SK-N-MC (cell line): ENCODE measurements around the gene IL15.
"Not testable (repeated sequence)": the region's sequence is repeated elsewhere in the genome, so short reads cannot be mapped to it uniquely, and the experiment has no call there.

Experiments used
- DNase-seq: peaks from one replicate; pipeline ENCODE4 v3.0.0-alpha.2; 2011; ENCODE audit warnings: low read depth, low spot score
- H3K27ac ChIP-seq: fragments of 200-600 bp; sonication (generic); 2 replicates; pipeline ENCODE4 v1.5.1; 2016; ENCODE audit warnings: mixed run types
- H3K36me3 ChIP-seq: fragments of 200-600 bp; sonication (generic); 2 replicates; pipeline ENCODE4 v1.6.1; 2017; ENCODE audit warnings: antibody characterized with exemption, low read length, mixed read lengths; ENCODE audit not compliant: insufficient read depth
- H3K4me3 ChIP-seq: fragments of 200-600 bp; sonication (generic); 2 replicates; pipeline ENCODE4 v1.5.1; 2016
- H3K9ac ChIP-seq: fragments of 200-600 bp; sonication (generic); 2 replicates; pipeline ENCODE4 v1.8.0; 2017; ENCODE audit warnings: mixed run types, mixed read lengths; ENCODE audit not compliant: insufficient read length
- H3K9me3 ChIP-seq: fragments of 200-600 bp; sonication (generic); 2 replicates; pipeline ENCODE4 v1.6.1; 2017; ENCODE audit warnings: low read depth, mild to moderate bottlenecking, antibody characterized with exemption, low read length, moderate library complexity, mixed read lengths
- EZH2 ChIP-seq: fragments of 200-600 bp; sonication (generic); IDR thresholded peaks from one replicate; pipeline ENCODE4 v1.6.1; 2017; ENCODE audit warnings: antibody characterized with exemption
- FOXP2 ChIP-seq: optimal IDR thresholded peaks from 2 replicates; pipeline ENCODE3; 2011; ENCODE audit warnings: mild to moderate bottlenecking, moderate library complexity; ENCODE audit not compliant: insufficient read depth; ENCODE audit errors: extremely low read length, control extremely low read depth
- POLR2AphosphoS5 ChIP-seq: IDR thresholded peaks from 2 replicates; pipeline ENCODE4 v1.6.1; 2012; ENCODE audit warnings: mild to moderate bottlenecking, low read depth, low read length, borderline replicate concordance

Gene IL15

DNA sequence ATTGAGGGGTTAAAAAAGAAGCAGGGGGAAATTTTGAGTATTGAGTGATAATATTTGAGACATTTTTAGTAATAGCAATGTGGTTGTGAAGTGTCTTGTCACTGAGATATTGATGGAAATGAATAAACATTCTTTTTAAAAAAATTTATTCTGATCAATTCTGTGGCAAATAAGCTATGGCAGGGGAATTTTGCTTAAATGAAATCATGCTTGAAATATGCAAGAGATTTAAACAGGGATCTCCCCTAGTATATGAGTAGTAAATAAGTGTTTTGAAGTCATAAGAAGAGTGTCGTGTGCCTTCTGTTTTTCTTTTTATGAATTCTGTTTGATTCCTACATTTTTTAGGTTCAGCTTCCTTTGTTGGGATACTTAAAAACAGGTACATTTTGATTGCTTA, 23.2 kb downstream of the IL15 start:
- no peak overlapping the region for H3K4me3 ChIP-seq
- H3K9me3 ChIP-seq: no peaks in the 10 kb centered on the region
- DNase-seq: no peak
- TF ChIP-seq POLR2AphosphoS5: no peak
- TF ChIP-seq EZH2: no peak
- TF ChIP-seq FOXP2: no peak
- H3K36me3 ChIP-seq: no peaks in the 10 kb centered on the region
- H3K9ac ChIP-seq: no peak overlapping the region
- no peak overlapping the region for H3K27ac ChIP-seq

DNA sequence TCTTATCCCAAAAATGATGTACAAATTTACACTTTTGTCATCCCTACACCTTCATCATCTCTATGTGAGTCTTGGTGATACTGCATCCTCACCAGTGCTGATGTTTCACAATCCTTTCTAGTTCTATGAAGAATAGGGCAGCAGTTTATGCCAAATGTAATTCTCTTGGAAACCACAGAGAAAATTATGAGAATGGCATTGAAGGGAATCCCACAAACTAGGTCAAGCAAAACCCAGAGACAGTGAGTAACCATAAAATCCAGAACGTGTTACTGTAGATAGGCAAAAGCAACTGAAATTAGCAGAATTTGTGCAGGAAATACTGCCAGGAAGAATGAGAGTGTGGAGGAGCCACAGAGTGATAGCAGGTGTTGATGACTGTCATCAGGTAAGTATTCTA, 24.5 kb downstream of the IL15 start:
- Histone ChIP-seq H3K36me3 (no peaks in the 10 kb centered on the region), H3K27ac (no peak overlapping the region), H3K9ac (no peak overlapping the region), H3K4me3 (no peak overlapping the region), H3K9me3 (no peaks in the 10 kb centered on the region)
- no peak for TF ChIP-seq EZH2
- TF ChIP-seq POLR2AphosphoS5: no peak
- TF ChIP-seq FOXP2: no peak
- DNase-seq: no peak

DNA sequence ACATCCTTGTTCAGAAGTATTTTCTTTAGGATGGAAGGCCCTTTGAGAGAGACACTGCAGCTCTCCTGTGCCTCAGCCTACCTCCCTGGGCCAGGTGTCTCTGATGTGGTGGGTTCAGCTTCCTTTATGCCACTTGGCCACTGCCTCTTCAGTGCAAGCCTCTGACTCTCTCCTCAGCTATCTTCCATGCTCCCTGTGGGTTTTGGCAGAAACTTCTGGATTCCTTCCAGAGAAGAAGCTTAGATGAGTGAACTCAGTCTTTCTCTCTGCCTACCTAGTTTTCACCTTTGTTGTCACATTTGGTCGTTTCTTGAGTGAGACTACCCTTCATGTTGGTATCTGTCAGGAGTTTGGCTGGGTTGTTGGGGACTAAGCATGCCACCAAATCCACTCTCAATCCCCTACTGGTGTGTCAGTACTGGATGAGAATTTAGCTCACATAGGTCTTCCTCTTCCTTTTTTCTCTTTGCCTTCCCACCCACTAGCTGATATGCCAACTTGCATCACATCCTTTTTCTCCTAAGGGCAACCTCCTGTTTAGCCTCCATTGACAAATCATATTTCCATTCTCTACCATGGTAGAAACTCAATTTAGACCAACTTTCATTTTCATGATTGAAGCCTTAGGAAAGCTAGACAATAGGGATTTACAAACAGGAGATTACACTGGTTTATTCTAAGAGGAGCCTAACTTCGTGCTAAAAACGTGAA, 32.0 kb downstream of the IL15 start:
- DNase-seq: no peak
- no peak overlapping the region for H3K9ac ChIP-seq
- no peaks in the 10 kb centered on the region for H3K9me3 ChIP-seq
- no peak overlapping the region for H3K27ac ChIP-seq
- no peaks in the 10 kb centered on the region for H3K36me3 ChIP-seq
- no peak for TF ChIP-seq POLR2AphosphoS5
- no peak for TF ChIP-seq FOXP2
- no peak for TF ChIP-seq EZH2
- H3K4me3 ChIP-seq: no peak overlapping the region

GRCh38 chr4:141669501-141669900, 33.1 kb downstream of the IL15 start:
- H3K9me3 ChIP-seq: no peaks in the 10 kb centered on the region
- no peaks in the 10 kb centered on the region for H3K36me3 ChIP-seq
- no peak overlapping the region for H3K27ac ChIP-seq
- no peak for DNase-seq
- TF ChIP-seq EZH2: no peak
- TF ChIP-seq FOXP2: no peak
- TF ChIP-seq POLR2AphosphoS5: no peak
- no peak overlapping the region for H3K9ac ChIP-seq
- H3K4me3 ChIP-seq: no peak overlapping the region

DNA sequence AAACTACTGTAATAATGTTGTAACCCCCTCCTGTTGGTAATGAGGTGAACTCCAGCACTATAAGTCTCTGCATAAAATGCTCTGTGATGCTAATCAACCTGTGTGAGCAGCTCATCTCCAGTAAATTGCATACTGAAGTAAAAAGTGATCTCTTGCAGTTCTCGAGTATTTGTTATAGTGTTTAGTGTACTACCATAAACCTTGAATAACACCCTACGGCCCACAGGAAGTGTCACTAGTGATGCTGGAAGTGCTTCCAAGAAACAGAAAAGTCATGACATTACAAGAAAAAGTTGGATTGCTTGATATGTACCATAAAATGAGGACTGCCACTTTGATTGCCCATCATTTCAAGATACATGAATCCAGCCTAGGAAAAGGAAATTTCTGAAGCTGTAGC, 39.0 kb downstream of the IL15 start:
- no peak for DNase-seq
- no peak overlapping the region for H3K4me3 ChIP-seq
- H3K27ac ChIP-seq: no peak overlapping the region
- H3K9ac ChIP-seq: no peak overlapping the region
- no peaks in the 10 kb centered on the region for H3K36me3 ChIP-seq
- H3K9me3 ChIP-seq: no peaks in the 10 kb centered on the region
- TF ChIP-seq EZH2: no peak
- no peak for TF ChIP-seq POLR2AphosphoS5
- TF ChIP-seq FOXP2: no peak

DNA sequence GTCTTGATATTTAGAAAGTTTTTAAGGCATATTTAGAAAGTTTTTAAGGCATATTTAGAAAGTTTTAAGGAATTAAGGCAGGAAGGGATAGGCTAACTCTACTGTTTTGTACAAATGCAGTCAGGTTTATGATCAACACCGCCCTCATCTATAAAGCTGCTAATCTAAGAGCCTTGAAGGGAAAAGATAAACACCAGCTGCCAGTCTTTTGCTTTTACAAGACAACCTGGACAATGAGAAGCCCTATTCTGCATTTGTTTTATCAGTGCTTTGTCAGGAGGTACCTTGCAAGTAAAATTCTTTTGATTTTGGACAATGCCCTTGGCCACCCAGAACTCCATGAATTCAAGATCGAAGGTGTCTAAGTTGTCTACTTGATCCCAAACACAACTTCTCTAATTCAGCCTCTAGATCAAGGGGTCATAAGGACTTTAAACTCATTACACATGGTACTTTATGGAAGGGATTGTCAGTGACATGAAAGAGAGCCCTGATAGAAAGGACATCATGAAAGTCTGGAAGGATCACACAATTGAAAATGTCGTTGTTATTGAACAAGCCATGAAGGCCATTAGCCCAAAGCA, 39.8 kb downstream of the IL15 start:
- TF ChIP-seq EZH2 (no peak), FOXP2 (no peak), POLR2AphosphoS5 (no peak)
- no peak overlapping the region for H3K9ac ChIP-seq
- DNase-seq: no peak

GRCh38 chr4:141680060-141680459, 43.7 kb downstream of the IL15 start:
- Histone ChIP-seq H3K4me3 (no peak overlapping the region), H3K27ac (no peak overlapping the region), H3K9me3 (no peaks in the 10 kb centered on the region), H3K9ac (no peak overlapping the region), H3K36me3 (no peaks in the 10 kb centered on the region)
- no peak for DNase-seq
- TF ChIP-seq FOXP2: no peak

More for the DNA sequence above, 39.8 kb downstream of the IL15 start:
- H3K4me3 ChIP-seq: no peak overlapping the region
- no peak overlapping the region for H3K27ac ChIP-seq
- H3K9me3 ChIP-seq: no peaks in the 10 kb centered on the region
- H3K36me3 ChIP-seq: no peaks in the 10 kb centered on the region

DNA sequence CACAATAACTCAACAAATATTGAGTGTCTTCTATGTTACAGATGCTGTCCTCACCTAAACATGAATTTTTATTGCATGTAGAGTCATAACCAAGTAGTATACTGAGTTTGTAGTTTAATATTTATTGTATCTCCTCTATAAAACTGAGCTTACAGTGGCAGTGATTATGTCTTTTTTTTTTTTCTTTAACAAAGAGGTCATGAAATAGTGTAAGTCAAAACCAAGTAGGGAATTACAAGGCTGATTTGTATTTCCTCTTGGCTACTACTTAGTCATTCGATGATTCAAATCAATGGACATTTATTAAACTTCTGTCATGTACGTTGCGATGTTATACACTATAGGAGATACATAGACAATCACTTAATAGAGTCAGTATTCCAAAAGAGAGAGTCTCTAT, 48.4 kb downstream of the IL15 start:
- TF ChIP-seq POLR2AphosphoS5 (no peak), EZH2 (no peak), FOXP2 (no peak)
- Histone ChIP-seq H3K9ac (no peak overlapping the region), H3K27ac (no peak overlapping the region), H3K9me3 (no peaks in the 10 kb centered on the region), H3K4me3 (no peak overlapping the region), H3K36me3 (no peaks in the 10 kb centered on the region)
- no peak for DNase-seq

- Histone ChIP-seq H3K4me3 (no peak overlapping the region), H3K9me3 (no peaks in the 10 kb centered on the region), H3K36me3 (no peaks in the 10 kb centered on the region), H3K27ac (no peak overlapping the region), H3K9ac (no peak overlapping the region)
- TF ChIP-seq POLR2AphosphoS5 (no peak), EZH2 (no peak), FOXP2 (no peak)
- no peak for DNase-seq
These were observed 49.9 kb downstream of the IL15 start for GRCh38 chr4:141686146-141686775.

- DNase-seq: no peak
- H3K9me3 ChIP-seq: no peaks in the 10 kb centered on the region
- TF ChIP-seq POLR2AphosphoS5 (no peak), FOXP2 (no peak), EZH2 (no peak)
- no peak overlapping the region for H3K4me3 ChIP-seq
- no peak overlapping the region for H3K9ac ChIP-seq
- no peak overlapping the region for H3K27ac ChIP-seq
- H3K36me3 ChIP-seq: no peaks in the 10 kb centered on the region
These were observed 50.5 kb downstream of the IL15 start for GRCh38 chr4:141686879-141687278.

DNA sequence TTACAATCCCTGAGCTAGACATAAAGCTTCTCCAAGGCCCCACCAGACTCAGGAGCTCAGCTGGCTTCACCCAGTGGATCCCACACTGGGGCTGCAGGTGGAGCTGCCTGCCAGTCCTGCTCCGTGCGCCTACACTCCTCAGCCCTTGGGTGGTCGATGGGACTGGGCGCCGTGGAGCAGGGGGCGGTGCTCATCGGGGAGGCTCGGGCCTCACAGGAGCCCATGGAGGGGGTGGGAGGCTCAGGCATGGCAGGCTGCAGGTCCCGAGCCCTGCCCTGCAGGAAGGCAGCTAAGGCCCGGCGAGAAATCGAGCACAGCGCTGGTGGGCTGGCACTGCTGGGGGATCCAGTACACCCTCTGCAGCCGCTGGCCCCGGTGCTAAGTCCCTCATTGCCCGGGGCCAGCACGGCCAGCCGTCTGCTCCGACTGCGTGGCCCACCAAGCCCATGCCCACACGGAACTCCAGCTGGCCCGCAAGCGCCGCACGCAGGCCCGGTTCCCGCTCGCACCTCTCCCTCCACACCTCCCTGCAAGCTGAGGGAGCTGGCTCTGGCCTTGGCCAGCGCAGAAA, 53.4 kb downstream of the IL15 start:
- H3K27ac ChIP-seq, H3K9ac ChIP-seq, H3K36me3 ChIP-seq, H3K4me3 ChIP-seq, H3K9me3 ChIP-seq, DNase-seq: not testable (repeated sequence)

- not testable (repeated sequence) for H3K4me3 ChIP-seq, H3K36me3 ChIP-seq, H3K9ac ChIP-seq, H3K27ac ChIP-seq, DNase-seq, H3K9me3 ChIP-seq
These were observed 54.9 kb downstream of the IL15 start for GRCh38 chr4:141691247-141691646.
